Measurements from ENCODE around the gene MYMK.
"Not testable (repeated sequence)": the region's sequence is repeated elsewhere in the genome, so short reads cannot be mapped to it uniquely, and the experiment has no call there.

The MYMK gene

GRCh38 chr9:133569891-133570690, 45.3 kb upstream of the MYMK start:
- no peak for TF ChIP-seq CTCF (IDR thresholded peaks at IDR 0.05; ENCODE audit: insufficient read depth, low read depth, low read length, missing control alignments)
- no peak overlapping the region for H3K4me3 ChIP-seq (ENCODE audit: low read length)
- no peak for DNase-seq (ENCODE audit: low read depth)

- DNase-seq (ENCODE audit: low read depth) = no peak
- H3K4me3 ChIP-seq (ENCODE audit: low read length) = no peak overlapping the region
- TF ChIP-seq CTCF (IDR thresholded peaks at IDR 0.05; ENCODE audit: insufficient read depth, low read depth, low read length, missing control alignments) = no peak
Measured at GRCh38 chr9:133569121-133569785, 44.5 kb upstream of the MYMK start.

- no peak for DNase-seq (ENCODE audit: low read depth)
- TF ChIP-seq CTCF (IDR thresholded peaks at IDR 0.05; ENCODE audit: insufficient read depth, low read depth, low read length, missing control alignments) = no peak
- H3K4me3 ChIP-seq (ENCODE audit: low read length) = no peak overlapping the region
Measured at GRCh38 chr9:133568186-133568585, 43.4 kb upstream of the MYMK start.

GRCh38 chr9:133566817-133567216, 42.1 kb upstream of the MYMK start:
- no peak for TF ChIP-seq CTCF (IDR thresholded peaks at IDR 0.05; ENCODE audit: insufficient read depth, low read depth, low read length, missing control alignments)
- no peak overlapping the region for H3K4me3 ChIP-seq (ENCODE audit: low read length)
- DNase-seq (ENCODE audit: low read depth) = no peak

GRCh38 chr9:133566382-133566781, 41.6 kb upstream of the MYMK start:
- TF ChIP-seq CTCF (IDR thresholded peaks at IDR 0.05; ENCODE audit: insufficient read depth, low read depth, low read length, missing control alignments) = no peak

GRCh38 chr9:133564451-133565116, 39.8 kb upstream of the MYMK start:
- H3K4me3 ChIP-seq (ENCODE audit: low read length) = no peak overlapping the region
- no peak for TF ChIP-seq CTCF (IDR thresholded peaks at IDR 0.05; ENCODE audit: insufficient read depth, low read depth, low read length, missing control alignments)
- DNase-seq (ENCODE audit: low read depth) = no peak

More at GRCh38 chr9:133566382-133566781, 41.6 kb upstream of the MYMK start:
- no peak for DNase-seq (ENCODE audit: low read depth)
- no peak overlapping the region for H3K4me3 ChIP-seq (ENCODE audit: low read length)

- not testable (repeated sequence) for H3K4me3 ChIP-seq (ENCODE audit: low read length); DNase-seq (ENCODE audit: low read depth)
Measured at GRCh38 chr9:133563814-133564213, 39.1 kb upstream of the MYMK start.
